ENCODE results near the gene CRISP1.
"Not testable (repeated sequence)": the region's sequence is repeated elsewhere in the genome, so short reads cannot be mapped to it uniquely, and the experiment has no call there.

CRISP1 gene

DNA sequence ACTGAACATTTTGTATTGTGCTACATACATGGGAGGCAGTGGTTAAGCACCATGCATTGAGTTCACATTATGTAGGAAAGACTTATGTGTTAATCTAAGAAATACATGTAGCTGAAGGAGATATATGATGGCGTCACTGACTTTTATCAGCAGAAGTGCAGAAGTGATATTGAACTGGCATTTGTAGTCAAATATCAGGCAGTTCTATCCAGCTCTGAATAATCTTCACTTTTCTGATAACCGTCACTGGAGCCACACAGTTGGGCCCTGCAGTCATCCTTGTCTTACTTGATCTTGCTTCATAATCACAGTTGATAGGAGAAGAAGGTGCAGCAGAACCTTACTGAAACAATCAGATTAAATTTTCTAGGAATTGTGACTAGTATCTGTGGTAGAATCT, 26.4 kb downstream of the CRISP1 start:
- DNase-seq = no peak

DNA sequence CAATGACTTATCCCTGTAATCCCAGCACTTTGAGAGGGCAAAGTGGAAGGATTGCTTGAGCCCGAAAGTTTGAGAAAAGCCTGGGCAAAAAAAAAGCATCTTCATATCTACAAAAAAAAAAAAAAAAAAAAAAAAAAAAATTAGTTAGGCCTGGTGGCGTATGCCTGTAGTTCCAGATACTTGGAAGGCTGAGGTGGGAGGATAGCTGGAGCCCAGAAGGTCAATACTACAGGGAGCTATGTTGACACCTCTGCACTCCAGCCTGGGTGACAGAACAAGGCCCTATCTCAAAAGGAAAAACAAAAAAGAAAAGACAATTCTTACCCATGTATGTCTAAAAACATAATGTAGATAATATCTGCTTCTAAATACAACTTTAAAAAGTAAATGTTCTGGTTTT, 27.2 kb downstream of the CRISP1 start:
- DNase-seq = no peak

DNA sequence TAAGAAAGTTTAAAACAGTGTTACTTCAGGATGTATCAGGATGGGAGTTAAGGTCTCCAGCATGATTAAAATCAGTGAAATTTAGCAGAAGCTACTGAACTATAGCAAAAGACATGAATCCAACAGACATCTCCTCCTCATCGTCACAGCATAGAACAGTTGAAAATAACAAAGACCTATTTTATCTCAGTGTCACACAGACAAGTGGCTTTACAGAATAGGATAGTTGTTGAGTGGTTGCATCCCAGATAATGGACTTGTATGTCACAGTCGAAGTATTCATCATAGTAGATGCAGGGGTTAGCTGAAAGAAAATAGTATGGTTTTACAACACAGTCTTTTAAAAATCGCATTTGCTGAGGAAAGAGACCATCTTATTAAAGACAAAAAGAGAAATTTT, 31.2 kb downstream of the CRISP1 start:
- no peak for DNase-seq

DNA sequence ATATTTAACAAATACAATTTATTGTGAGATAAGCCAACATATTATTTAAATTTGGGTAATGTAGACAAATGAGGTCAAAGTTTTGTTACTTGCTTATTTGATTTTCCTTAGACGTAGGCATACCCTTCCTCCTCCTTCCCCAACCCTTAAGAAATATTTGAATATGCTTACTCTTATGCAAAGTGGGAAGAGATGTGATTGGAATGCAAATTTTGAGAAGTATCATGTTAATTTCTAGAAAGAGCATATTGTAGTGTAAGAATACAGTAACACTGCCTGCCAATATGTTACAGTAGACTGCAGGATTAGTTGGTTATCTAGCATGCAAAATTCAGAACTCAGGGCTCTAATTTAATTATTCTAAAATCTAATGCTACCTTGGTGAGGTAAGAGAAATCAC, 32.9 kb downstream of the CRISP1 start:
- no peak for DNase-seq

DNA sequence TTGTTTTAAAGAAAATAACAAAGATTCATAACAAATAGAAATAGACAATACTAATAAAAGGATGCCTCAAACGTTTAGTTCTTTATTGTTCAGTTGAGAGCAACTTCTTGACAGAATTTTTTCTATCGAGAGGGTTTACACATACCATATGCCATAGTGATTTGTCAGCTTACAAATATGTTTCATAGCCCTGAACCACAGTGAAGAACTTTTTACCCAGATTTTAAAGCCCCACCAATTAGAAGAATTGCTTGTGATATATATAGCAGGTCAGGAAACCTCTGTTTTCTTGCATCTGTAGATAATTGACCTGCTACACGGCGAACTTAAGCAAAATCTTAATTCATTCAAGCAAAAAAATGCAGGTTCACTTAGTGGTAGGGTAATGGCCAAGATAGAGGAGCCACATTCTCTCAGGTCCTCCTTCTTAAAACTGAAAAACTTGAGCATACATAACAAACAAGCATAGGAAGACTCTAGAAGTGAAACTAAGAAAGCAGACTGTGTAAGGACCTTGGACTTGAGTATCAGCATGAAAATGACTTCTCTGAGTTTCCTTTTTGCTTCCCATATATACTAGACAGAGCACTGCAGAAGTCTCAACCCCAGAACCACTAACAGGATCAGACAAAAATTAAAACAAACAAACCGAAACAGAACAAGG, 39.5 kb downstream of the CRISP1 start:
- DNase-seq = no peak

DNA sequence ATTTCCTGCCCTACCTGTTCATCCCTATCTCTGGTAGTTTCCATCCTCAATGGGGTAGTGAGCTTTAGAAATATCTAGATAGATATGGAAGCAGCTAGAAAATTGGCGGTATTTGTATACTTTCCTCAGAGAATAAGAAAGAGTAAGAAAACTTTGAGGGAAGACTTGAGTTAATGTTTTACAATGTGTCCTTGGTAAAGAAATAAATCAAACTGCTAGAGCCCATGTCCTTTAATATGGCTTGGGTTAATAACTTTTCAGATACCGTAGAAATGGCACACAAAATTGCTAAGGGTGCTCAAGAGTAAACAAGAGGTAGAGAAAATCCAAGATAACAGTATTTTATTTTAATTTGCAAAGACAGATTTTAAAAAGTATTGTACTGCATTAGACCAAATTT, 51.2 kb downstream of the CRISP1 start:
- no peak for DNase-seq

GRCh38 chr6:49813248-49813647, 53.1 kb downstream of the CRISP1 start:
- DNase-seq = no peak

- no peak for DNase-seq
Measured at GRCh38 chr6:49806145-49806544, 60.2 kb downstream of the CRISP1 start.

DNA sequence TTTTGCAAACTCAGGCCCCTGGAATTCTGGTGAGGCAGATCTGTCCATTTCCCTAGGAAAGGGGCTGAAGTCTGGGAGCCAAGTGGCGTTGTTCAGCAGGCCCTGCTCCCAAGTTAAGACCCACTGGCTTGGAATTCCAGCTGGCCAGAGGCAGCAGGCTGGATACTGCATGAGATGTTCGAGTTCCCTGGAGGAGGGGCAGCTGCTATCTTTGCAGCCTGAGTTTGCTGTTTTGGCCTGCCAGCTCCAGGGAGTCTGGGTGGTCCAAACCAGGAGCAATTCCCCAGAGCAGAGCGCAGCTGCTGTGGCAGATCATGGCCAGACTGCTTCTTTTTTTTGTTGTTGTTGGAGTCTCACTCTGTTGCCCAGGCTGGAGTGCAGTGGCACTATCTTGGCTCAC, 61.1 kb downstream of the CRISP1 start:
- DNase-seq = no peak

- no peak for DNase-seq
Measured at GRCh38 chr6:49801525-49801924, 64.8 kb downstream of the CRISP1 start.

DNA sequence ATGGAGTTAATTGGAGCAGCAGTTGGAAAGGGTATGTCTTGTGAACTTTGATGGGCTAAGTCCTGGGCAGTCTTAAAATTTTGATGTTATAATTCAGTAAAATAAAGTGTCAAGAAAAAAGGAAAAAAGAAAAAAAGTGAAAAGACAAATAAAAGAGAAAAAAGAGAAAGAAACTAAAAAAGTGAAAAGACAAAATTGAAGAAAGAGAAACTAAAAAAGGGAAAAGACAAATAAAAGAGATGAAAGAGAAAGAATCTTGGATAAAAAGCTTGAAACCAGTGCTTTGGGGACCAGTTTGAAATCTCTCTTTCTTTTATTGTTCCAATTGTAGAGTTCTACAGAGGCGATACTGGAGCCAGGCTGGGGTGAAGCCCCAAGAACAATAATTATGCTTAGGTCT, 67.2 kb downstream of the CRISP1 start:
- no peak for DNase-seq

GRCh38 chr6:49796842-49797455, 69.4 kb downstream of the CRISP1 start:
- DNase-seq = not testable (repeated sequence)

DNA sequence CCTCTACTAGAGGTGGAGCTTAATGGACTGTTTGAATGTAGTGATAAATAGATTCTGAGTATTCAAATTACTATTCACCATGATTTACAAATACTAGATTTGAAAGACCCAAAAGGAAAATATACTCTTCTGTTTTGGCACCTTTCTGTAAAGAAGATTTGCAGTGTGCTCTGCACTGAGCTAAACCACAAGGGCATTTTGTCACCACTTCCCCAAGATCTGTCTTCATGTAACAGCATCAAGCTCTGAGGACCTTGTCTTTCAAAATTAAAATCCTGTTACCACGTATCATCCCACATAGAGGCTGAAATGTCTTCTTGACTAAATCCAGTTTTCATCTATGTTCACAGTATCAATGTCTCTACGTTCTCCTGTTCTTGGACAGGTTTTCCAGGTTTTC, 76.0 kb downstream of the CRISP1 start:
- no peak for DNase-seq

- DNase-seq = no peak
Measured at GRCh38 chr6:49787176-49787575, 79.2 kb downstream of the CRISP1 start, which contains the start of gene PGK2. PGK2 (minus strand) TSS chr6:49787285; CDS start chr6:49787187, 98 bp downstream.

GRCh38 chr6:49784272-49784671, 82.1 kb downstream of the CRISP1 start:
- no peak for DNase-seq
